ENCODE measurements around the gene ZCCHC18.

Gene ZCCHC18

DNA sequence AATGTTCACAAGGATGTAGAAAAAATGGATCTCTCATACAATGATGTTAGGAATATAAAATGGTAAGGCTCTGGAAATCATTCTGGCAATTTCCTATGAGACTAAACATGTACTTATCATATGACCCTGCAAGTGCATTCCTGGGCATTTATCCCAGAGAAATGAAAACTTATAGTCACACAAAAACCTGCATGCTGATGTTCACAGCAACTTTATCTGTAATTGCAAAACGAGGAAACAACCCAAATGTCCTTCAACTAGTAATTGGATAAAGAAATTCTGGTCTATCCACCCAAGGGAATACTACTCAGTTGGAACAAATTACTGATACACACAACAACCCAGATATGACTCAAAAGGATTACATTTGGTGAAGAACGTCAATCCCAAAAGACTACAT is 14.5 kb downstream of the ZCCHC18 start:
- no peak overlapping the region for H3K4me3 ChIP-seq (ENCODE audit: low read depth in 1 of 5, low read length in 5 of 5)
- peaks cover 0 to 6% (median 0%) of the 10 kb centered on the region in 5 donors for H3K27me3 ChIP-seq (ENCODE audit: control insufficient read depth in 5 of 5, insufficient read depth in 4 of 5, low read length in 5 of 5)
- H3K9ac ChIP-seq (ENCODE audit: low read length in 5 of 5), result no peak overlapping the region
- H3K9me3 ChIP-seq (ENCODE audit: control insufficient read depth in 5 of 5, low read length in 5 of 5), result no peaks in the 10 kb centered on the region
- peaks cover 0 to 3% (median 0%) of the 10 kb centered on the region in 5 donors for H3K4me1 ChIP-seq (ENCODE audit: control insufficient read depth in 5 of 5, insufficient read depth in 5 of 5, low read length in 5 of 5)
- no peak overlapping the region for H3K27ac ChIP-seq (ENCODE audit: low read depth, low read length)
- peaks cover 5 to 21% (median 10%) of the 10 kb centered on the region in 5 donors for H3K36me3 ChIP-seq (ENCODE audit: control insufficient read depth in 5 of 5, insufficient read depth in 5 of 5, low read length in 5 of 5)

DNA sequence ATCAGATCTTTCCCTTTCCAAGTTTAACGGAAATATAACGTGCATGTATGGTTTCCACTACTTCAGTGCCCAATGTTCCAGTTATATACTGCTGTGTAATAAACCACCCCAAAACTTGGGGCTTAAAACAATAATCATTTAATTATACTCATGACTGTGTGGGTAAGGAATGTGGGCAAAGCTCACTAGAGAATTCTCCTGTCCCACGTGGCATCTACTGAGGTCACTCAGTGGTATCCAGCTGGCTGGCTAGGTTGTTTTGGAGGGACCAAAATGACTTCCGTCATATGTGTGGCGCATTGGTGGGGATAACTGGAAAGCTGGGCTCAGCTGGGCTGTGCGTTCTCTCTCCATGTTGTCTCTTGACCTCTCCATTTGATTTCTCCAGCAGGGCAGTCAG is 18.5 kb downstream of the ZCCHC18 start:
- Histone ChIP-seq H3K9me3 (ENCODE audit: control insufficient read depth in 5 of 5, low read length in 5 of 5) (no peaks in the 10 kb centered on the region), H3K4me3 (ENCODE audit: low read depth in 1 of 5, low read length in 5 of 5) (no peak overlapping the region), H3K27me3 (ENCODE audit: control insufficient read depth in 5 of 5, insufficient read depth in 4 of 5, low read length in 5 of 5) (peaks cover 0 to 12% (median 4%) of the 10 kb centered on the region in 5 donors), H3K27ac (ENCODE audit: low read depth, low read length) (no peak overlapping the region), H3K9ac (ENCODE audit: low read length in 5 of 5) (no peak overlapping the region), H3K36me3 (ENCODE audit: control insufficient read depth in 5 of 5, insufficient read depth in 5 of 5, low read length in 5 of 5) (peaks cover 5 to 21% (median 10%) of the 10 kb centered on the region in 5 donors), H3K4me1 (ENCODE audit: control insufficient read depth in 5 of 5, insufficient read depth in 5 of 5, low read length in 5 of 5) (no peaks in the 10 kb centered on the region)

GRCh38 chrX:104134583-104135261 is 22.4 kb downstream of the ZCCHC18 start:
- Histone ChIP-seq H3K27me3 (ENCODE audit: control insufficient read depth in 5 of 5, insufficient read depth in 4 of 5, low read length in 5 of 5) (peaks cover 0 to 13% (median 5%) of the 10 kb centered on the region in 5 donors), H3K27ac (ENCODE audit: low read depth, low read length) (no peak overlapping the region), H3K36me3 (ENCODE audit: control insufficient read depth in 5 of 5, insufficient read depth in 5 of 5, low read length in 5 of 5) (peaks cover 0 to 13% (median 10%) of the 10 kb centered on the region in 5 donors), H3K9ac (ENCODE audit: low read length in 5 of 5) (no peak overlapping the region), H3K4me1 (ENCODE audit: control insufficient read depth in 5 of 5, insufficient read depth in 5 of 5, low read length in 5 of 5) (peaks cover 0 to 6% (median 3%) of the 10 kb centered on the region in 5 donors), H3K9me3 (ENCODE audit: control insufficient read depth in 5 of 5, low read length in 5 of 5) (no peaks in the 10 kb centered on the region), H3K4me3 (ENCODE audit: low read depth in 1 of 5, low read length in 5 of 5) (no peak overlapping the region)

- Histone ChIP-seq H3K27me3 (ENCODE audit: control insufficient read depth in 5 of 5, insufficient read depth in 4 of 5, low read length in 5 of 5) (peaks cover 0 to 13% (median 5%) of the 10 kb centered on the region in 5 donors), H3K9ac (ENCODE audit: low read length in 5 of 5) (no peak overlapping the region), H3K4me1 (ENCODE audit: control insufficient read depth in 5 of 5, insufficient read depth in 5 of 5, low read length in 5 of 5) (peaks cover 0 to 6% (median 3%) of the 10 kb centered on the region in 5 donors), H3K36me3 (ENCODE audit: control insufficient read depth in 5 of 5, insufficient read depth in 5 of 5, low read length in 5 of 5) (peaks cover 0 to 4% (median 3%) of the 10 kb centered on the region in 5 donors), H3K4me3 (ENCODE audit: low read depth in 1 of 5, low read length in 5 of 5) (no peak overlapping the region), H3K9me3 (ENCODE audit: control insufficient read depth in 5 of 5, low read length in 5 of 5) (no peaks in the 10 kb centered on the region), H3K27ac (ENCODE audit: low read depth, low read length) (no peak overlapping the region)
These were observed 23.4 kb downstream of the ZCCHC18 start for GRCh38 chrX:104135677-104136076.

GRCh38 chrX:104136241-104137019 is 24.1 kb downstream of the ZCCHC18 start:
- Histone ChIP-seq H3K9ac (ENCODE audit: low read length in 5 of 5) (peak overlapping the region in 3 of 5 donors; percentile 38 to 66 (median 65)), H3K36me3 (ENCODE audit: control insufficient read depth in 5 of 5, insufficient read depth in 5 of 5, low read length in 5 of 5) (no peaks in the 10 kb centered on the region), H3K27me3 (ENCODE audit: control insufficient read depth in 5 of 5, insufficient read depth in 4 of 5, low read length in 5 of 5) (peaks cover 0 to 13% (median 5%) of the 10 kb centered on the region in 5 donors), H3K4me3 (ENCODE audit: low read depth in 1 of 5, low read length in 5 of 5) (peak overlapping the region; percentile 47 to 72 (median 54)), H3K4me1 (ENCODE audit: control insufficient read depth in 5 of 5, insufficient read depth in 5 of 5, low read length in 5 of 5) (peaks cover 0 to 6% (median 3%) of the 10 kb centered on the region in 5 donors), H3K9me3 (ENCODE audit: control insufficient read depth in 5 of 5, low read length in 5 of 5) (no peaks in the 10 kb centered on the region), H3K27ac (ENCODE audit: low read depth, low read length) (no peak overlapping the region)

GRCh38 chrX:104137496-104137895 is 25.2 kb downstream of the ZCCHC18 start:
- Histone ChIP-seq H3K27ac (ENCODE audit: low read depth, low read length) (no peak overlapping the region), H3K9ac (ENCODE audit: low read length in 5 of 5) (no peak overlapping the region), H3K36me3 (ENCODE audit: control insufficient read depth in 5 of 5, insufficient read depth in 5 of 5, low read length in 5 of 5) (no peaks in the 10 kb centered on the region), H3K9me3 (ENCODE audit: control insufficient read depth in 5 of 5, low read length in 5 of 5) (no peaks in the 10 kb centered on the region), H3K27me3 (ENCODE audit: control insufficient read depth in 5 of 5, insufficient read depth in 4 of 5, low read length in 5 of 5) (peaks cover 0 to 10% (median 5%) of the 10 kb centered on the region in 5 donors), H3K4me1 (ENCODE audit: control insufficient read depth in 5 of 5, insufficient read depth in 5 of 5, low read length in 5 of 5) (peaks cover 0 to 6% (median 3%) of the 10 kb centered on the region in 5 donors), H3K4me3 (ENCODE audit: low read depth in 1 of 5, low read length in 5 of 5) (no peak overlapping the region)

- Histone ChIP-seq H3K9ac (ENCODE audit: low read length in 5 of 5) (no peak overlapping the region), H3K27ac (ENCODE audit: low read depth, low read length) (no peak overlapping the region), H3K4me1 (ENCODE audit: control insufficient read depth in 5 of 5, insufficient read depth in 5 of 5, low read length in 5 of 5) (peaks cover 0 to 2% (median 2%) of the 10 kb centered on the region in 5 donors), H3K9me3 (ENCODE audit: control insufficient read depth in 5 of 5, low read length in 5 of 5) (no peaks in the 10 kb centered on the region), H3K27me3 (ENCODE audit: control insufficient read depth in 5 of 5, insufficient read depth in 4 of 5, low read length in 5 of 5) (peaks cover 0 to 5% (median 0%) of the 10 kb centered on the region in 5 donors), H3K4me3 (ENCODE audit: low read depth in 1 of 5, low read length in 5 of 5) (no peak overlapping the region), H3K36me3 (ENCODE audit: control insufficient read depth in 5 of 5, insufficient read depth in 5 of 5, low read length in 5 of 5) (no peaks in the 10 kb centered on the region)
These were observed 28.9 kb downstream of the ZCCHC18 start for GRCh38 chrX:104141087-104141760.

DNA sequence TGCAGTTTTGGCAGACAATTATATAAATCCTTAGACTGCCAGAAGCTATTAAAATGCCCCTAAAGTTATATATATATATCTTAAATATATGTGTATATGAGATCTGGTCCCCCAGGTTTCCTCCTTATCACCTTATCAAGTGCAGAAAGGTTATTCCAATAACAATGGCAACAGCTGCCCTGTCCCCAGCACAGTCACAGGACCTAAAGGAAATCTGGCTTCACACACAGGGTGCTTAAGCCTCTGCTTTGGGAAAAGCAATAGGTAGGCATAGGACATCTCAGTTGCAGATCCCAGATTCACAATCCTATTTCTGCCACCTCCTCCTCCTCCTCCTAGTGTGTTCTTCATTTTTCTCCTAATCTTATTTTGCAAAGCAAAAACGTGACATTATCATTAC is 38.7 kb downstream of the ZCCHC18 start:
- Histone ChIP-seq H3K27ac (ENCODE audit: low read depth, low read length) (no peak overlapping the region), H3K9me3 (ENCODE audit: control insufficient read depth in 5 of 5, low read length in 5 of 5) (no peaks in the 10 kb centered on the region), H3K36me3 (ENCODE audit: control insufficient read depth in 5 of 5, insufficient read depth in 5 of 5, low read length in 5 of 5) (no peaks in the 10 kb centered on the region), H3K9ac (ENCODE audit: low read length in 5 of 5) (no peak overlapping the region), H3K4me1 (ENCODE audit: control insufficient read depth in 5 of 5, insufficient read depth in 5 of 5, low read length in 5 of 5) (peaks cover 0 to 14% (median 5%) of the 10 kb centered on the region in 5 donors), H3K4me3 (ENCODE audit: low read depth in 1 of 5, low read length in 5 of 5) (no peak overlapping the region), H3K27me3 (ENCODE audit: control insufficient read depth in 5 of 5, insufficient read depth in 4 of 5, low read length in 5 of 5) (no peaks in the 10 kb centered on the region)

DNA sequence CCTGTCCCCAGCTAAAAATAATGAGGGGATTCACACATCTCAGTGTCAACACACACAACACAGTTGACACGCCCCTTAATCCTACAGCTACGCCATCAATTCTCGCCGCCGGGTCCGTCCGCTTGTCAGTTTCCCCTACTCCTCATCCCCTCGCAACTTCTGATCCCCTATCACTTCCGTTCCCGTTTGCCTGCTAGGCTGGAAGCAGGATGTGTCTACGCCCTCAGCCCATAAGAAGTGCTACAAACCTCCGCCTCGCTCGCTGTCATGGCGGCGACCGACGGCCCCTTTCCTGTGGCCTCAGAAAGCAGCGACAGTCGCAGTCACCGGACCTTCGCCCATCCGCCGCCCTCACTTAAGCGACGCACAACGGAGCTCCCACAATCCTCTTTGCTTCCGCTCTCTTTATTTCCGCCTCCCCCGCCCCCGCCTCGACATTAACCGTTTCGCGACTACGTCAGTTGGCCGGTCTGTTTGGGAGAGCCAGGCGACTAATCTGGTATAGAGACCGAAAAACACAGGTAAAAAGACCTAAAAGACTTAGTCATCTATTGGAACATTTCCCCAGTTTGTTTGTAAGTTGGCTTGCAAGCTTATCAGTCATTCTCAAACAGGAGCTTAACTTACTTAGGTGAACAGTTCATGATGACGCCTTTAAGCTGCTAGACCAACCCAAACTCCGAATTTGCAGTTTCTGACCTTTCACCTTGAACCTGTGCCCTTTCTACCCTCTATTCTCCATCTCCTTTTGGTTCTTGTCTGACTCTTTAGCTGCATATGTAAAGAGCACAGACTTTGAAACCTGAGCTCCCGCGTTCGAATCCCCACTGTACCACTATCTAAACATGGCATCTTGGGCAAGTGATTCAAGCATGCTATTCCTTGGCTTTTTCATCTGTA is 44.6 kb downstream of the ZCCHC18 start, which contains the start of gene SLC25A53:
Gene SLC25A53, minus strand, starts transcription at position 380 of the 900 bp plus-strand sequence. CDS start 51,752 bp downstream, outside the sequence.
- Histone ChIP-seq H3K4me3 (ENCODE audit: low read depth in 1 of 5, low read length in 5 of 5) (peak within 1 kb of the TSS; percentile 55 to 83 (median 77)), H3K27ac (ENCODE audit: low read depth, low read length) (peak within 1 kb of the TSS; percentile 35), H3K4me1 (ENCODE audit: control insufficient read depth in 5 of 5, insufficient read depth in 5 of 5, low read length in 5 of 5) (peaks cover 0 to 15% (median 11%) of the 10 kb centered on the region in 5 donors), H3K9ac (ENCODE audit: low read length in 5 of 5) (peak within 1 kb of the TSS in 4 of 5 donors; percentile 60 to 80 (median 68)), H3K9me3 (ENCODE audit: control insufficient read depth in 5 of 5, low read length in 5 of 5) (no peaks in the 10 kb centered on the region), H3K36me3 (ENCODE audit: control insufficient read depth in 5 of 5, insufficient read depth in 5 of 5, low read length in 5 of 5) (no peaks in the 10 kb centered on the region), H3K27me3 (ENCODE audit: control insufficient read depth in 5 of 5, insufficient read depth in 4 of 5, low read length in 5 of 5) (peaks cover 0 to 6% (median 3%) of the 10 kb centered on the region in 5 donors)
